BJ (cell line): ENCODE measurements around the gene CTNNA2. TPM values are rescaled to one million over a fixed set of nuclear protein-coding genes. Genes with fewer than 3 reads are reported as not detected.

Experiments used
- CTCF ChIA-PET: fragments of 350-600 bp; formaldehyde crosslinking; extraction: SDS; loops from one replicate; lab custom pipeline; 2021; ENCODE audit warnings: antibody characterized with exemption, inconsistent platforms; lab: Yijun Ruan, JAX
- POLR2A ChIA-PET: fragments of 300-600 bp; sonication (Branson Sonifier 250); formaldehyde crosslinking; extraction: SDS; loops from one replicate; lab custom pipeline; 2021; ENCODE audit warnings: antibody characterized with exemption; lab: Charles Lee
- DNase-seq: peaks from one replicate; pipeline ENCODE4 v3.0.0-alpha.2; 2011; ENCODE audit warnings: low read depth
- H3K27me3 ChIP-seq: 2 replicates; pipeline ENCODE4 v1.6.0; 2011; ENCODE audit warnings: low read length; ENCODE audit not compliant: control insufficient read depth, insufficient read depth
- H3K36me3 ChIP-seq: 2 replicates; pipeline ENCODE4 v1.5.1; 2011; ENCODE audit warnings: low read length; ENCODE audit not compliant: control insufficient read depth, insufficient read depth
- H3K4me3 ChIP-seq: 2 replicates; pipeline ENCODE4 v1.5.1; 2011; ENCODE audit warnings: low read depth, mild to moderate bottlenecking, control low read depth, low read length
- CTCF ChIP-seq: IDR thresholded peaks from 2 replicates; pipeline ENCODE4 v1.5.1; 2011; ENCODE audit warnings: low read depth, mild to moderate bottlenecking, control low read depth, inconsistent platforms, low read length, moderate library complexity; ENCODE audit not compliant: insufficient read depth
- polyA plus RNA-seq: library from polyadenylated mRNA; depleted of rRNA; stranded (reverse); fragments of >200 nt; gene quantifications from 2 replicates; pipeline ENCODE4 v1.2.3, GENCODE V29; 2011

The CTNNA2 gene
- polyA plus RNA-seq, 1 experiment = not detected

- no peak for TF ChIP-seq CTCF
- ChIA-PET CTCF (no interaction called here), POLR2A (no interaction called here)
- H3K36me3 ChIP-seq = no peaks in the 10 kb centered on the region
- DNase-seq = no peak
- no peak overlapping the region for H3K4me3 ChIP-seq
- H3K27me3 ChIP-seq = no peaks in the 10 kb centered on the region
Observed at GRCh38 chr2:80467262-80467811, 954.5 kb downstream of the CTNNA2 start.

GRCh38 chr2:80469428-80469827, 956.6 kb downstream of the CTNNA2 start:
- DNase-seq = no peak
- no peak overlapping the region for H3K4me3 ChIP-seq
- ChIA-PET CTCF (no interaction called here), POLR2A (no interaction called here)
- no peaks in the 10 kb centered on the region for H3K27me3 ChIP-seq
- no peak for TF ChIP-seq CTCF
- H3K36me3 ChIP-seq = no peaks in the 10 kb centered on the region

DNA sequence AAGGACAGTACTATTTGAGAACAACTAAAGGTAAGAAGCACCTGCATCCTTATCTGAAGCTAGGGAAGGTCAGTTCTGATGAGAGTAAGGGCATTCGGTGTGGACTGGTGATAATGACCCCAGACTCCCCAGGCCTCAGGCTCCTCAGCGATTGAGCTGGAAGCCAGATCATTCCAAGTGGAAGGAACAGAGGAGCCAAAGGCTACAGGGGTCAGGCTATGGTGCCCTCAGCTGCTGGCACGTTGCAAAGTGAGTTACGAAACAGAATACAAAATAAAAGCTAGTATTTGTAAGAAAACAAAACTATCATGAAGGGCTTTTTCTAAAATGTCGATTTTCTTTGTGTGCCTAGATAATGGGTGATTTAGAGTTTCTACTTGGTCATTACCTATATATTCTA, 960.2 kb downstream of the CTNNA2 start:
- no peaks in the 10 kb centered on the region for H3K36me3 ChIP-seq
- no peaks in the 10 kb centered on the region for H3K27me3 ChIP-seq
- no peak for DNase-seq
- no peak overlapping the region for H3K4me3 ChIP-seq
- CTCF ChIA-PET = interaction anchor here (1.4 kb wide), 1 partner anchor 26 kb away, joined by 4 read pairs; no protein-coding TSS in a partner anchor
- POLR2A ChIA-PET = no interaction called here
- no peak for TF ChIP-seq CTCF

- no peaks in the 10 kb centered on the region for H3K36me3 ChIP-seq
- TF ChIP-seq CTCF = no peak
- H3K4me3 ChIP-seq = no peak overlapping the region
- POLR2A ChIA-PET = no interaction called here
- DNase-seq = no peak
- no peaks in the 10 kb centered on the region for H3K27me3 ChIP-seq
- CTCF ChIA-PET = interaction anchor here (1.0 to 1.4 kb wide), 2 partner anchors 8 to 25 kb away, joined by 3 to 4 read pairs; no protein-coding TSS in a partner anchor
Observed at GRCh38 chr2:80473796-80474195, 960.9 kb downstream of the CTNNA2 start.

GRCh38 chr2:80475970-80476369, 963.1 kb downstream of the CTNNA2 start:
- CTCF ChIA-PET = interaction anchor here (1.5 kb wide), 1 partner anchor 23 kb away, joined by 3 read pairs; no protein-coding TSS in a partner anchor
- H3K27me3 ChIP-seq = no peaks in the 10 kb centered on the region
- POLR2A ChIA-PET = no interaction called here
- H3K36me3 ChIP-seq = no peaks in the 10 kb centered on the region
- DNase-seq = no peak
- H3K4me3 ChIP-seq = no peak overlapping the region
- TF ChIP-seq CTCF = no peak
